Activated T-helper 1 cell treated with anti-CD3 and anti-CD28 coated beads, Interleukin-12 subunit alpha, Interleukin-12 subunit beta, Interleukin-2, Interleukin-4 antibody, amounts not matched to agents 30 ng/mL and 10 ng/mL and 1 ng/mL, durations not matched to agents 14 hours and 24 hours and 36 hours (primary cell): ENCODE measurements around the gene NRBP1. TPM values are rescaled to one million over a fixed set of nuclear protein-coding genes. Genes with fewer than 3 reads are reported as not detected.

ENCODE experiments used
- DNase-seq: peaks from one replicate; pipeline ENCODE4 v3.0.0; 2021; ENCODE audit warnings: low spot score
- H3K27ac Mint-ChIP-seq: one replicate; pipeline ENCODE4 v1.8.0; 2021; ENCODE audit warnings: mild to moderate bottlenecking, mixed read lengths
- H3K27me3 Mint-ChIP-seq: one replicate; pipeline ENCODE4 v1.8.0; 2022; ENCODE audit warnings: mild to moderate bottlenecking, moderate library complexity, mixed read lengths; ENCODE audit not compliant: insufficient read depth
- H3K36me3 Mint-ChIP-seq: one replicate; pipeline ENCODE4 v1.8.0; 2021; ENCODE audit warnings: low read depth, mixed read lengths
- H3K4me1 Mint-ChIP-seq: one replicate; pipeline ENCODE4 v1.8.0; 2021; ENCODE audit warnings: low read depth, mixed read lengths
- H3K4me3 Mint-ChIP-seq: one replicate; pipeline ENCODE4 v1.8.0; 2021; ENCODE audit warnings: mild to moderate bottlenecking, moderate library complexity, mixed read lengths
- H3K9me3 Mint-ChIP-seq: one replicate; pipeline ENCODE4 v1.8.0; 2021; ENCODE audit warnings: mixed read lengths
- intact Hi-C: fragments of 100-400 bp; cut with micrococcal nuclease; formaldehyde crosslinking; loops from one replicate; pipeline ENCODE4 v1.15.1; 2024
- total RNA-seq: library from RNA; stranded (reverse); gene quantifications from 2 replicates; pipeline ENCODE4 v1.2.3, GENCODE V29; 2022

The NRBP1 gene
- total RNA-seq, 1 donor from 2014 or later, result 99.7 TPM

DNA sequence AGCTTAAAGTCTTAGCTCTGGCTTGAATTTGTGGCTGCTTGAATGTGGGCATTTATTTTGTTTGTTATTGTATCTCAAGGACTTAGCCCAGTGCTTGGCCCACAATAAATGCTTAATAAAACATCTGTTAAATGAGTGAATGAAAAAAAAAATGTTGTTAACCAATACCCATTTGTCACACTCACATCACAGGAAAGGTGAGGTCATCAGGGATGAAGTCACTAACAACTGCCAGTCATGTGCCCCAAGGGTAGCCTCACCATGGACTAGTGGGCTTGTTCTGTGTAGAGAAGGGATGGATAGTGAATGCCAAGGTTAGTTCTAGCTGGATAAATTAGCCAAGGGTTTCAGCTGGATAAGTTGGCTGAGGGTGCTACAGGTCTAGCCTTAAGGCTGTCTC lies 3.0 kb downstream of the NRBP1 start:
- intact Hi-C loops, result loop anchor here (2.0 kb wide), 1 partner anchor 109 kb away; the partner anchor contains the start of gene MPV17
- Mint-ChIP-seq H3K27me3 (no peaks in the 10 kb centered on the region), H3K36me3 (peaks cover 38% of the 10 kb centered on the region), H3K4me1 (peaks cover 43% of the 10 kb centered on the region), H3K4me3 (peak overlapping the region; percentile 80), H3K27ac (peak overlapping the region; percentile 93), H3K9me3 (no peaks in the 10 kb centered on the region)
- DNase-seq, result peak; percentile 32

GRCh38 chr2:27435628-27436027 lies 7.2 kb downstream of the NRBP1 start:
- Mint-ChIP-seq H3K27ac (no peak overlapping the region), H3K4me3 (no peak overlapping the region)
- intact Hi-C loops, result no loop called here

DNA sequence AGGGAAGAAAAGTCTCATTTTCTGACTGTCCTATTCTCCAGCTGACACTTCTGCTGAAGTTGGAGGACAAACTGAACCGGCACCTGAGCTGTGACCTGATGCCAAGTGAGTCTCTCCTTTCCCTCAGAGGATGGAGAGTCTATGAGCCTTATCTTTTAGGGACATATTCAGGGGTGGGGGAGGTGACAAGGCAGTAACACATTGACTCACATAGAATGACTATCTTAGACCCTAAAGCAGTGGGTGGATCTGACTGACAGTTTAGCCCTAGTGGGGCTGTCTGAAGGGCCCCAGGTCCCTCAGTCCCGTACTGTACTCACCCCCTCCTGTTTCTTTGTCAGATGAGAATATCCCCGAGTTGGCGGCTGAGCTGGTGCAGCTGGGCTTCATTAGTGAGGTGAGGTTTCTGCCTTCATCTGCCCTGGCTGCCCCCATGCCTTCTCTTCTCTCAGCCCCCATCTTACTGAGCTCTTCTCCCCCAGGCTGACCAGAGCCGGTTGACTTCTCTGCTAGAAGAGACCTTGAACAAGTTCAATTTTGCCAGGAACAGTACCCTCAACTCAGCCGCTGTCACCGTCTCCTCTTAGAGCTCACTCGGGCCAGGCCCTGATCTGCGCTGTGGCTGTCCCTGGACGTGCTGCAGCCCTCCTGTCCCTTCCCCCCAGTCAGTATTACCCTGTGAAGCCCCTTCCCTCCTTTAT lies 12.9 kb downstream of the NRBP1 start:
- H3K4me3 Mint-ChIP-seq, result no peak overlapping the region
- no peaks in the 10 kb centered on the region for H3K27me3 Mint-ChIP-seq
- peaks cover 8% of the 10 kb centered on the region for H3K4me1 Mint-ChIP-seq
- H3K27ac Mint-ChIP-seq, result no peak overlapping the region
- no peaks in the 10 kb centered on the region for H3K9me3 Mint-ChIP-seq
- DNase-seq, result no peak
- intact Hi-C loops, result no loop called here
- H3K36me3 Mint-ChIP-seq, result peaks cover 49% of the 10 kb centered on the region

More at GRCh38 chr2:27435628-27436027, 7.2 kb downstream of the NRBP1 start:
- Mint-ChIP-seq H3K4me1 (peaks cover 20% of the 10 kb centered on the region), H3K36me3 (peaks cover 63% of the 10 kb centered on the region), H3K27me3 (no peaks in the 10 kb centered on the region), H3K9me3 (no peaks in the 10 kb centered on the region)
- no peak for DNase-seq

DNA sequence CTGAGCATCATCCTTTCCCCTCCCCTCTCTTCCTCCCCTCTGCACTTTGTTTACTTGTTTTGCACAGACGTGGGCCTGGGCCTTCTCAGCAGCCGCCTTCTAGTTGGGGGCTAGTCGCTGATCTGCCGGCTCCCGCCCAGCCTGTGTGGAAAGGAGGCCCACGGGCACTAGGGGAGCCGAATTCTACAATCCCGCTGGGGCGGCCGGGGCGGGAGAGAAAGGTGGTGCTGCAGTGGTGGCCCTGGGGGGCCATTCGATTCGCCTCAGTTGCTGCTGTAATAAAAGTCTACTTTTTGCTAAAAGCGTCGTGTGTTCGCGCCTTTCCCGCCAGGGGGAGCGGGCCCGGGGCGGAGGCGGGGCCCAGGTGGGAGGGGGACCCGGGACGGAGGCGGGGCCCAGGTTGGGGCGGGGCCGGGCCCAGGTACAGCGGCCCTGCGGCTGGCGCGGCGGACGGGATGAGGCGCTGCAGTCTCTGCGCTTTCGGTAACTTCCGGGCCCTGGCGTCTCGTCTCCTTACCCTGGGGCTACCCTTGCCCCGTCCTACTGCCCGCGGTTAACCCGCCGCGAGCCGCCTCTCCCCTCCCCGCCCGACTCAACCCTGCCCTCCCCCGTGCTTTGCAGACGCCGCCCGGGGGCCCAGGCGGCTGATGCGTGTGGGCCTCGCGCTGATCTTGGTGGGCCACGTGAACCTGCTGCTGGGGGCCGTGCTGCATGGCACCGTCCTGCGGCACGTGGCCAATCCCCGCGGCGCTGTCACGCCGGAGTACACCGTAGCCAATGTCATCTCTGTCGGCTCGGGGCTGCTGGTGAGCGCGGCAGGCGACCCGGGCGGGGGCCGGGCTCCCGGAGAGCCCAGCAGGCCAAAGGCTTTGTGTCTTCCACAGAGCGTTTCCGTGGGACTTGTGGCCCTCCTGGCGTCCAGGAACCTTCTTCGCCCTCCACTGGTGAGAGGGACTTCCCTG lies 13.8 kb downstream of the NRBP1 start, which contains the start of gene KRTCAP3:
Gene KRTCAP3 (plus strand): TSS at position 424 of the 962 bp plus-strand sequence. CDS start 32 bp downstream, at position 456.
- Mint-ChIP-seq H3K9me3 (no peaks in the 10 kb centered on the region), H3K36me3 (peaks cover 40% of the 10 kb centered on the region), H3K27me3 (no peaks in the 10 kb centered on the region), H3K4me3 (no peak within 1 kb of the TSS), H3K4me1 (peaks cover 8% of the 10 kb centered on the region), H3K27ac (no peak within 1 kb of the TSS)
- intact Hi-C loops, result no loop called here
- no peak for DNase-seq

- intact Hi-C loops, result no loop called here
- H3K9me3 Mint-ChIP-seq, result no peaks in the 10 kb centered on the region
- peaks cover 44% of the 10 kb centered on the region for H3K36me3 Mint-ChIP-seq
These were observed 14.5 kb downstream of the NRBP1 start for GRCh38 chr2:27442920-27443282.

DNA sequence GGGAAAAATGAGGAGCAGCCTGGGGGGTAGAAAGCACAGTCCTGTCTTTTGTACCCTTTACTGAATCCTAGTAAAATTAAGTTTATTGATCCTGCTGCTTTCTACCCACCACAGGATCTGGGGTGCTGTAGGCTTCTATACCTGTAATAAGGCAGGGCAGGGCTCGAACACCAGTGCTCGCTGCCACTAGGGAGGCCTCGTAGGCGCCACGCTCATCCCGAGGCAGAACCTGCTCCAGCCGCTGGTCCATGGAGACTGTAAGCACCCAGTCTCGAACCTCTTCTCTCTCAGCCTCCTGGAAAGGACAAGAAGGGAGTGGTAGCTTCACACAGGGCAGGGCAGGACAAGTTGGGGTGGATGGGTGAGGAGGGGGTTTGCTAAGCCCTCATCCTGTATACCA lies 16.7 kb downstream of the NRBP1 start:
- Mint-ChIP-seq H3K9me3 (no peaks in the 10 kb centered on the region), H3K27me3 (no peaks in the 10 kb centered on the region), H3K36me3 (peaks cover 36% of the 10 kb centered on the region), H3K27ac (no peak overlapping the region), H3K4me1 (peaks cover 8% of the 10 kb centered on the region), H3K4me3 (no peak overlapping the region)
- no peak for DNase-seq
- intact Hi-C loops, result no loop called here

More at GRCh38 chr2:27442920-27443282, 14.5 kb downstream of the NRBP1 start:
- Mint-ChIP-seq H3K27me3 (no peaks in the 10 kb centered on the region), H3K4me1 (peaks cover 8% of the 10 kb centered on the region), H3K4me3 (no peak overlapping the region), H3K27ac (no peak overlapping the region)
- no peak for DNase-seq

GRCh38 chr2:27445615-27446014 lies 17.2 kb downstream of the NRBP1 start:
- Mint-ChIP-seq H3K27me3 (no peaks in the 10 kb centered on the region), H3K4me3 (no peak overlapping the region), H3K9me3 (no peaks in the 10 kb centered on the region), H3K27ac (no peak overlapping the region), H3K4me1 (peaks cover 8% of the 10 kb centered on the region), H3K36me3 (peaks cover 31% of the 10 kb centered on the region)
- intact Hi-C loops, result no loop called here
- DNase-seq, result no peak

DNA sequence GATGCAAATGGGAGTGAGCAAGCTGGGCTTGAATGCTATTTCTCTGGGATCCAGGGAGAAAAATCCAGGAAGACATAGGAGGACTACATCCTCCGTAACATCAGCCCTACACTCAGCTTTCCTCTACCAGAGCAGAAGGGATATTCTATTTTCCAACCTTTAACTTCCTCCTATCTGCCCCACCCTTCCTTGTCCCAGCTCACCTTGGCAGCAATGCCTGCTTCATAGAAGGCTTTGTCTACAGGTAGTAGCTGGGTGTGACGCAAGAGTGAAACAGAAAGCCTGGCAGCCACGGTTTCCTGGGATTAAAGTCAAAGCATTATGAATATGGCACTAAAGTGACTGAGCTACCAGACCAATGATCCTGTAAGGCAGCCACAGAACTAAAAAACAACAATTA lies 17.6 kb downstream of the NRBP1 start:
- Mint-ChIP-seq H3K27me3 (no peaks in the 10 kb centered on the region), H3K36me3 (peaks cover 27% of the 10 kb centered on the region), H3K4me3 (no peak overlapping the region), H3K9me3 (no peaks in the 10 kb centered on the region), H3K27ac (no peak overlapping the region), H3K4me1 (peaks cover 8% of the 10 kb centered on the region)
- DNase-seq, result no peak
- intact Hi-C loops, result no loop called here

GRCh38 chr2:27448381-27448780 lies 19.9 kb downstream of the NRBP1 start:
- Mint-ChIP-seq H3K9me3 (no peaks in the 10 kb centered on the region), H3K27me3 (no peaks in the 10 kb centered on the region), H3K4me1 (peaks cover 8% of the 10 kb centered on the region), H3K4me3 (no peak overlapping the region), H3K36me3 (peaks cover 19% of the 10 kb centered on the region), H3K27ac (no peak overlapping the region)
- intact Hi-C loops, result no loop called here
- DNase-seq, result no peak

DNA sequence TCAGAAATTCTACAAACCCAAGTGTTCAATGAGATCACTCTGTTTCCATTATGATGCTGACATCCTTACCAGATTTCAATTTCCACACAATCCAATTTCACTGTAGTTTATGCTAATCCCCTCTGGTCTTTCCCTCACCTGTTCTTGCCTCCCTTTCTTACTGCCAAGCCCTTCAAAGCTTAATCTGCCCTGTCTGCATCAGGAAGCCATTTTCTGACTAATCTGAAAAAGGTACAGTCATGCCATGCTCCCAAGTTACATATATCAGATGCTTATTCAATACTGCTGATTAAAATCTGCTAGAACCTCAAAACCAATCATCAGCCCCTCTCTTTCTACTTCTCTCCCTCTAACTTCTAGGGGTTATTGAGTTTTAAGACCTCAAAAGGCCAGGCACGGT lies 22.7 kb downstream of the NRBP1 start:
- Mint-ChIP-seq H3K27me3 (no peaks in the 10 kb centered on the region), H3K4me3 (no peak overlapping the region), H3K9me3 (no peaks in the 10 kb centered on the region), H3K36me3 (peaks cover 9% of the 10 kb centered on the region), H3K27ac (no peak overlapping the region), H3K4me1 (peaks cover under 1% of the 10 kb centered on the region)
- intact Hi-C loops, result no loop called here
- DNase-seq, result no peak

GRCh38 chr2:27453968-27454367 lies 25.5 kb downstream of the NRBP1 start:
- no peak overlapping the region for H3K27ac Mint-ChIP-seq
- DNase-seq, result no peak
- H3K9me3 Mint-ChIP-seq, result no peaks in the 10 kb centered on the region
- intact Hi-C loops, result no loop called here
- H3K4me3 Mint-ChIP-seq, result no peak overlapping the region
- H3K27me3 Mint-ChIP-seq, result no peaks in the 10 kb centered on the region
- H3K4me1 Mint-ChIP-seq, result no peaks in the 10 kb centered on the region
- H3K36me3 Mint-ChIP-seq, result peaks cover 3% of the 10 kb centered on the region

DNA sequence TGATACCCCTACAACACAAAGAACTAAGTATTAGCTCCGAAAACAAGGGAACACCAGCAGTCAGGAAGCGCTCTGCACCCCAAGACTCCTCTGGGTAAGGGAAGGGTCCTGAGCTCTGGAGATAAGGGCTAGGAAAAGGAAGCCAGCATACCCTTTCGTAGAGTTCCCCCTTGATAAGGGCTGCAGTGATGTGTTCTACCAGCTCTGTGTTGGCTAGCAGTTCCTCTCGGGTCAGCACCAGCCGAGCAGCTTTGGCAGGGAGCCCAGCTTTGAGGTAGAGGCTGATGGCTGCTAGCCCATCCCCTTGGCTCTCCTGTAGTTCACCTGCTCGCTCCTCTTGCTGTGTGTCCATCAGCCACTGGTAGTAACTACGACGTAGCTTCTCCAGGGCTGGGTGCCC lies 32.7 kb downstream of the NRBP1 start:
- intact Hi-C loops, result no loop called here
- Mint-ChIP-seq H3K27ac (no peak overlapping the region), H3K4me1 (no peaks in the 10 kb centered on the region), H3K9me3 (no peaks in the 10 kb centered on the region), H3K36me3 (peaks cover 3% of the 10 kb centered on the region), H3K27me3 (no peaks in the 10 kb centered on the region), H3K4me3 (no peak overlapping the region)
- DNase-seq, result no peak

GRCh38 chr2:27464443-27464842 lies 36.0 kb downstream of the NRBP1 start:
- Mint-ChIP-seq H3K4me3 (no peak overlapping the region), H3K27ac (no peak overlapping the region), H3K9me3 (no peaks in the 10 kb centered on the region), H3K36me3 (peaks cover 3% of the 10 kb centered on the region), H3K27me3 (no peaks in the 10 kb centered on the region), H3K4me1 (no peaks in the 10 kb centered on the region)
- DNase-seq, result no peak
- intact Hi-C loops, result no loop called here
